DOHH2 (cell line): ENCODE results near the gene DCANP1.

Experiments used
- H3F3A ChIP-seq: fragments of 200-600 bp; sonication (generic), shearing (Covaris generic); 2 replicates; pipeline ENCODE4 v1.6.0; 2016; ENCODE audit warnings: antibody characterized with exemption, mild to moderate bottlenecking; ENCODE audit not compliant: control insufficient read depth, insufficient read depth
- H3K27ac ChIP-seq: fragments of 200-600 bp; sonication (generic); 2 replicates; pipeline ENCODE4 v1.5.1; 2014; ENCODE audit warnings: low read depth, mild to moderate bottlenecking, low read length, moderate library complexity
- H3K27me3 ChIP-seq: fragments of 200-600 bp; sonication (generic); 2 replicates; pipeline ENCODE4 v1.6.1; 2014; ENCODE audit warnings: mild to moderate bottlenecking, low read length, mixed read lengths; ENCODE audit not compliant: control insufficient read depth
- H3K36me3 ChIP-seq: fragments of 200-600 bp; sonication (generic); 2 replicates; pipeline ENCODE4 v1.6.1; 2014; ENCODE audit warnings: mild to moderate bottlenecking, low read length, moderate library complexity, mixed read lengths; ENCODE audit not compliant: control insufficient read depth
- H3K4me1 ChIP-seq: fragments of 200-600 bp; sonication (generic); 2 replicates; pipeline ENCODE4 v1.6.1; 2014; ENCODE audit warnings: mild to moderate bottlenecking, low read length, mixed read lengths; ENCODE audit not compliant: control insufficient read depth
- H3K4me2 ChIP-seq: fragments of 200-600 bp; sonication (generic); 2 replicates; pipeline ENCODE4 v1.6.0; 2014; ENCODE audit warnings: mild to moderate bottlenecking, low read length, moderate library complexity
- H3K4me3 ChIP-seq: fragments of 200-600 bp; sonication (generic); 2 replicates; pipeline ENCODE4 v1.5.1; 2014; ENCODE audit warnings: mild to moderate bottlenecking, low read length, mixed read lengths
- H3K79me2 ChIP-seq: fragments of 200-600 bp; sonication (generic); 2 replicates; pipeline ENCODE4 v1.6.1; 2014; ENCODE audit warnings: mild to moderate bottlenecking, low read length, mixed read lengths; ENCODE audit not compliant: control insufficient read depth
- H3K9me2 ChIP-seq: fragments of 200-600 bp; sonication (generic); replicated peaks from 2 replicates; pipeline ENCODE4 v1.6.1; 2014; ENCODE audit warnings: mild to moderate bottlenecking, low read length, mixed read lengths; ENCODE audit not compliant: control insufficient read depth
- H3K9me3 ChIP-seq: fragments of 200-600 bp; sonication (generic); 2 replicates; pipeline ENCODE4 v1.6.1; 2014; ENCODE audit warnings: antibody characterized with exemption, low read length, mixed read lengths; ENCODE audit not compliant: control insufficient read depth, insufficient read depth
- H4K20me1 ChIP-seq: fragments of 200-600 bp; sonication (generic); 2 replicates; pipeline ENCODE4 v1.6.0; 2014; ENCODE audit warnings: low read depth, mild to moderate bottlenecking, antibody characterized with exemption, low read length, moderate library complexity; ENCODE audit not compliant: control insufficient read depth, insufficient read depth
- CTCF ChIP-seq: fragments of 200-600 bp; sonication (generic); IDR thresholded peaks from one replicate; pipeline ENCODE4 v1.5.1; 2014; ENCODE audit warnings: antibody characterized with exemption, mild to moderate bottlenecking, low read depth, low read length; ENCODE audit not compliant: poor library complexity, severe bottlenecking
- EZH2phosphoT487 ChIP-seq: fragments of 200-600 bp; sonication (generic); IDR thresholded peaks from 2 replicates; pipeline ENCODE4 v1.6.1; 2017; ENCODE audit warnings: borderline replicate concordance, mild to moderate bottlenecking, antibody characterized with exemption, low read length, moderate library complexity, mixed read lengths

The DCANP1 gene

DNA sequence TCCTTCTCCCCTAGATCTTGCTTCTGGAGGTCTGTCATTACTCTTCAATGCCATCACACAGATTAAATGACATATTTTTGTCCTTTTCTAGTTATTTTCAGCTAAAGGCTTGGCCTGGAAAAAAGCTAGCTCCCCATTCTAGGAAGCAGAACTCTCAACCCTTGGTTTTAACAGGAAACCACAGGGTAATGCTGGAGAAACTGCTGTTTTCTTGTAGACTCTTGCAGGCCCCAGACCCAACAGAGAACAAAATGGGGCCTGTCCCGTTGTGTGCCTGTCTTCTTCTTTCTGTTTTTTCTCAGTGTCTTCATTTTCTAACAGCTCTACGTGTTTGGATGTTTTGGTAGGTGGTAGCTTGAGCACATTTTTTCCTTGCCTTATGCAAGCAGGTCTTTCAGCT lies 21.5 kb downstream of the DCANP1 start:
- Histone ChIP-seq H3K4me3 (no peak overlapping the region), H3K9me3 (peaks cover 4% of the 10 kb centered on the region; the same call in 1 of the 2 replicates), H3K9me2 (no peaks in the 10 kb centered on the region), H3F3A (no peaks in the 10 kb centered on the region), H3K27ac (no peak overlapping the region), H3K4me2 (no peak overlapping the region), H3K4me1 (no peaks in the 10 kb centered on the region), H3K36me3 (no peaks in the 10 kb centered on the region), H3K27me3 (peaks cover 13% of the 10 kb centered on the region), H4K20me1 (no peaks in the 10 kb centered on the region), H3K79me2 (no peaks in the 10 kb centered on the region)
- no peak for TF ChIP-seq EZH2phosphoT487
- TF ChIP-seq CTCF = no peak

GRCh38 chr5:135423846-135424168 lies 23.3 kb downstream of the DCANP1 start:
- Histone ChIP-seq H3F3A (no peaks in the 10 kb centered on the region), H3K36me3 (no peaks in the 10 kb centered on the region), H3K9me2 (no peaks in the 10 kb centered on the region), H3K9me3 (peaks cover 4% of the 10 kb centered on the region; the same call in 1 of the 2 replicates), H3K4me3 (no peak overlapping the region), H3K79me2 (no peaks in the 10 kb centered on the region), H3K27ac (no peak overlapping the region), H3K4me2 (no peak overlapping the region), H4K20me1 (no peaks in the 10 kb centered on the region), H3K27me3 (peaks cover 22% of the 10 kb centered on the region), H3K4me1 (no peaks in the 10 kb centered on the region)
- no peak for TF ChIP-seq CTCF
- TF ChIP-seq EZH2phosphoT487 = no peak

- H4K20me1 ChIP-seq = no peaks in the 10 kb centered on the region
- H3K4me2 ChIP-seq = no peak overlapping the region
- no peak overlapping the region for H3K27ac ChIP-seq
- H3K4me3 ChIP-seq = no peak overlapping the region
- TF ChIP-seq CTCF (no peak), EZH2phosphoT487 (no peak)
- H3K79me2 ChIP-seq = no peaks in the 10 kb centered on the region
- no peaks in the 10 kb centered on the region for H3K9me2 ChIP-seq
- H3K4me1 ChIP-seq = no peaks in the 10 kb centered on the region
- peaks cover 23% of the 10 kb centered on the region for H3K27me3 ChIP-seq
- no peaks in the 10 kb centered on the region for H3F3A ChIP-seq
- H3K9me3 ChIP-seq = no peaks in the 10 kb centered on the region
- H3K36me3 ChIP-seq = no peaks in the 10 kb centered on the region
Observed at GRCh38 chr5:135423146-135423845, 23.9 kb downstream of the DCANP1 start.
